IMR-90 (cell line): ENCODE results near the gene SYT3. TPM values are rescaled to one million over a fixed set of nuclear protein-coding genes. Genes with fewer than 3 reads are reported as not detected.

Source experiments
- ATAC-seq: fragments of 200-7000 bp; cut with Tn5 transposase; 2 replicates; pipeline ENCODE4 v1.9.1; 2020; ENCODE audit warnings: low read depth, mild to moderate bottlenecking, moderate library complexity
- BruUV-seq: library from RNA; stranded (reverse); fragments of 400-500 nt; replicated peaks from 2 replicates; lab custom pipeline; 2021; lab: Mats Ljungman, UMichigan
- CTCF ChIA-PET: fragments of 300-600 bp; formaldehyde crosslinking; extraction: SDS; loops from one replicate; lab custom pipeline; 2021; ENCODE audit warnings: antibody characterized with exemption; lab: Yijun Ruan, JAX
- POLR2A ChIA-PET: fragments of 300-600 bp; sonication (Branson Sonifier 250); formaldehyde crosslinking; loops from one replicate; lab custom pipeline; 2022; ENCODE audit warnings: antibody characterized with exemption; ENCODE audit not compliant: unreplicated experiment; lab: Charles Lee
- DNase-seq: peaks from one replicate; pipeline ENCODE4 v3.0.0; 2013
- H2AFZ ChIP-seq: replicated peaks from 2 replicates; pipeline ENCODE3; 2013; ENCODE audit warnings: low read length, mild to moderate bottlenecking; ENCODE audit not compliant: poor library complexity
- H2AK5ac ChIP-seq: 2 replicates; pipeline ENCODE4 v1.6.1; 2013; ENCODE audit warnings: low read depth, low read length, inconsistent platforms
- H2AK9ac ChIP-seq: replicated peaks from 2 replicates; pipeline ENCODE3; 2013; ENCODE audit warnings: mild to moderate bottlenecking, low read depth, low read length, moderate library complexity; ENCODE audit not compliant: poor library complexity
- H2BK120ac ChIP-seq: 2 replicates; pipeline ENCODE4 v1.6.1; 2013; ENCODE audit warnings: low read depth, low read length, inconsistent platforms
- H2BK15ac ChIP-seq: 3 replicates; pipeline ENCODE4 v1.6.1; 2013; ENCODE audit warnings: low read depth, low read length, inconsistent platforms
- H2BK20ac ChIP-seq: 2 replicates; pipeline ENCODE4 v1.6.1; 2013; ENCODE audit warnings: low read depth, mild to moderate bottlenecking, inconsistent platforms, low read length, moderate library complexity
- H2BK5ac ChIP-seq: 2 replicates; pipeline ENCODE4 v1.6.1; 2013; ENCODE audit warnings: mild to moderate bottlenecking, low read depth, low read length, inconsistent platforms; ENCODE audit not compliant: poor library complexity, severe bottlenecking
- H3K14ac ChIP-seq: replicated peaks from 2 replicates; pipeline ENCODE4 v1.6.1; 2013; ENCODE audit warnings: low read depth, low read length, inconsistent platforms
- H3K18ac ChIP-seq: 2 replicates; pipeline ENCODE4 v1.6.1; 2013; ENCODE audit warnings: low read depth, low read length, control low read depth
- H3K23ac ChIP-seq: 2 replicates; pipeline ENCODE4 v1.6.1; 2013; ENCODE audit warnings: low read depth, low read length, inconsistent platforms
- H3K27ac ChIP-seq: 2 replicates; pipeline ENCODE4 v1.5.1; 2013; ENCODE audit warnings: mild to moderate bottlenecking, control low read depth, low read length; ENCODE audit not compliant: insufficient read depth
- H3K27me3 ChIP-seq: 2 replicates; pipeline ENCODE4 v1.6.1; 2013; ENCODE audit warnings: low read length; ENCODE audit not compliant: control insufficient read depth, insufficient read depth
- H3K36me3 ChIP-seq: 2 replicates; pipeline ENCODE4 v1.6.1; 2013; ENCODE audit warnings: low read length, mixed read lengths; ENCODE audit not compliant: control insufficient read depth, insufficient read depth
- H3K4ac ChIP-seq: 2 replicates; pipeline ENCODE4 v1.6.1; 2013; ENCODE audit warnings: low read depth, low read length, inconsistent platforms
- H3K4me1 ChIP-seq: 2 replicates; pipeline ENCODE4 v1.6.1; 2013; ENCODE audit warnings: low read length, mixed read lengths; ENCODE audit not compliant: control insufficient read depth, insufficient read depth
- H3K4me2 ChIP-seq: 2 replicates; pipeline ENCODE4 v1.6.1; 2013; ENCODE audit warnings: low read depth, mild to moderate bottlenecking, control low read depth, low read length, moderate library complexity
- H3K4me3 ChIP-seq: 2 replicates; pipeline ENCODE4 v1.5.1; 2013; ENCODE audit warnings: low read depth, mild to moderate bottlenecking, control low read depth, low read length, moderate library complexity; ENCODE audit not compliant: insufficient read depth
- H3K56ac ChIP-seq: 2 replicates; pipeline ENCODE4 v1.6.1; 2013; ENCODE audit warnings: low read length, inconsistent platforms; ENCODE audit not compliant: insufficient read depth; ENCODE audit errors: extremely low read depth
- H3K79me1 ChIP-seq, 2 experiments: 2 replicates each; pipeline ENCODE4 v1.6.1; 2013; ENCODE audit warnings: low read length in 2 of 2, inconsistent platforms in 1 of 2, low read depth in 1 of 2
- H3K9ac ChIP-seq: 2 replicates; pipeline ENCODE4 v1.6.1; 2013; ENCODE audit warnings: low read depth, low read length, control low read depth
- H3K9me1 ChIP-seq: 2 replicates; pipeline ENCODE4 v1.6.1; 2013; ENCODE audit warnings: low read length, inconsistent platforms; ENCODE audit not compliant: insufficient read depth
- H3K9me3 ChIP-seq: 2 replicates; pipeline ENCODE4 v1.6.1; 2013; ENCODE audit warnings: low read length; ENCODE audit not compliant: control insufficient read depth, insufficient read depth
- H4K20me1 ChIP-seq: 2 replicates; pipeline ENCODE4 v1.6.1; 2013; ENCODE audit warnings: low read length, inconsistent platforms; ENCODE audit not compliant: insufficient read depth
- H4K5ac ChIP-seq: 2 replicates; pipeline ENCODE4 v1.6.1; 2013; ENCODE audit warnings: mild to moderate bottlenecking, low read depth, low read length, control low read depth
- H4K8ac ChIP-seq, 2 experiments: 2 replicates each; pipeline ENCODE4 v1.6.1; 2013; ENCODE audit warnings: low read depth in 2 of 2, low read length in 2 of 2, control low read depth in 1 of 2, inconsistent platforms in 1 of 2
- H4K91ac ChIP-seq: 2 replicates; pipeline ENCODE4 v1.6.1; 2013; ENCODE audit warnings: low read depth, low read length, inconsistent platforms; ENCODE audit not compliant: insufficient read depth
- ELK1 ChIP-seq: fragments of 150-350 bp; IDR thresholded peaks from 2 replicates; pipeline ENCODE4 v1.6.1; 2016; ENCODE audit warnings: low read depth, mild to moderate bottlenecking, low read length, moderate library complexity, borderline replicate concordance
- FOS ChIP-seq: fragments of 150-350 bp; IDR thresholded peaks from 2 replicates; pipeline ENCODE4 v1.6.1; 2016; ENCODE audit warnings: low read depth, low read length
- RCOR1 ChIP-seq: IDR thresholded peaks from 2 replicates; pipeline ENCODE4 v1.6.1; 2012; ENCODE audit warnings: mild to moderate bottlenecking, low read length, improper control_type of control experiment; ENCODE audit not compliant: insufficient replicate concordance
- WGBS, 2 experiments: methylation state at CpG; one replicate each; pipeline versions ENCODE4 v1.1.5 to v1.1.7; 2013; ENCODE audit warnings: missing lambda C conversion rate in 2 of 2; ENCODE audit not compliant: insufficient read length in 1 of 2; ENCODE audit errors: extremely low coverage in 2 of 2; 5-methylcytosine and 5-hydroxymethylcytosine counted together
- dilution Hi-C: fragments of 300-500 bp; cut with HindIII; formaldehyde crosslinking; loops from one replicate; pipeline ENCODE4 v1.14.3; 2018; ENCODE audit warnings: low sequenced_read_pairs; ENCODE audit not compliant: unreplicated experiment
- in situ Hi-C: fragments of 300-500 bp; cut with MboI; formaldehyde crosslinking; loops from 3 replicates; pipeline ENCODE4 v1.14.3; 2019; ENCODE audit warnings: low sequenced_read_pairs, inconsistent platforms, mixed read lengths
- intact Hi-C: fragments of 100-400 bp; cut with micrococcal nuclease; formaldehyde crosslinking; loops from 2 replicates; pipeline ENCODE4 v1.10.0; 2022
- polyA plus RNA-seq, 3 experiments: library from polyadenylated mRNA; depleted of rRNA; stranded (reverse); fragments of >200 nt; gene quantifications; 2 replicates each; pipeline ENCODE4 v1.2.3, GENCODE V29; 2012; ENCODE audit warnings: low replicate concordance in 1 of 3
- total RNA-seq: library from RNA; depleted of rRNA; stranded (reverse); fragments of >200 nt; gene quantifications from 2 replicates; pipeline ENCODE4 v1.2.3, GENCODE V29; 2012

The SYT3 gene
- total and polyA plus RNA-seq, 2 of the 4 experiments (the other 2 are of a cell fraction) = 0.05 TPM; not detected in 1

DNA sequence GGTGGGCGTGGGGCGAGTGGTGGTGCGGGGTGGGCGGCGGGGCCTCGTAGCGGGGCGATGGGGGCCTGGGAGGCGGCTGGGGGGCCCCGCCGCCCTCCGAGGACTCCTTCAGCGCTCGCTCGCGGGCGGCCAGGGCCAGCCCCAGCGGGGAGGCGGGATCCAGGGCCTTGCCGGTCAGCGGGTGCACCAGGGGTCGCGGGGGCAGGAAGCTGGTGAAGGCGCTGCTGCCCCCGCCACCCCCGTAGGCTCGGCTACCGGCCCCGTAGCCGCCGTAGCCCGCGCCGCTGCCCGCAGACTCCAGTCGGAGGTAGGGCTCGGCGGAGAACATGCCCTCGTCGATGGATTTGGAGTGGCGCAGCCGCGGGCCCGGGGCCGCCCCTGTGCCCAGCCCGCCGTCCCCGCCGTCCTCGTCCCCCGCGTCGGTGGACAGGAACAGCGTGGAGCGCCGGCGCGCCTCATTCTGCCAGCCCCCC lies 28.1 kb upstream of the SYT3 start:
- dilution Hi-C loops = no loop called here

More for the DNA sequence above, 28.1 kb upstream of the SYT3 start:
- H3K27me3 ChIP-seq = peaks cover 54% of the 10 kb centered on the region
- no peak overlapping the region for H2AK9ac ChIP-seq
- peaks cover 2% of the 10 kb centered on the region for H3K4me1 ChIP-seq
- H3K79me1 ChIP-seq = no peaks in the 10 kb centered on the region
- BruUV-seq = no TSS peak
- no peak overlapping the region for H3K27ac ChIP-seq
- in situ Hi-C loops = no loop called here
- intact Hi-C loops = no loop called here
- no peak overlapping the region for H3K14ac ChIP-seq
- no peak overlapping the region for H3K56ac ChIP-seq
- no peak overlapping the region for H3K4ac ChIP-seq
- CTCF ChIA-PET = no interaction called here
- POLR2A ChIA-PET = no interaction called here
- TF ChIP-seq FOS (no peak), ELK1 (no peak), RCOR1 (no peak)
- no peak overlapping the region for H3K4me2 ChIP-seq
- WGBS, 2 experiments = 4% methylated on average over 27 of the region's 58 CpGs; no CpG with 5 or more reads in 1 of the 2 experiments
- H3K4me3 ChIP-seq = no peak overlapping the region
- no peak overlapping the region for H2AFZ ChIP-seq
- no peak overlapping the region for H4K91ac ChIP-seq
- H4K8ac ChIP-seq = no peak overlapping the region
- H3K9ac ChIP-seq = no peak overlapping the region
- ATAC-seq = no peak
- H2BK20ac ChIP-seq = no peak overlapping the region
- H4K20me1 ChIP-seq = 0 out of 2 replicates have a peak, but pooled peaks cover 3% of the 10 kb centered on the region
- no peak overlapping the region for H2BK15ac ChIP-seq
- H3K9me3 ChIP-seq = peaks cover 4% of the 10 kb centered on the region
- H3K36me3 ChIP-seq = no peaks in the 10 kb centered on the region
- H3K9me1 ChIP-seq = no peaks in the 10 kb centered on the region
- no peak overlapping the region for H4K5ac ChIP-seq
- H2BK5ac ChIP-seq = no peak overlapping the region
- no peak overlapping the region for H2AK5ac ChIP-seq
- H3K18ac ChIP-seq = no peak overlapping the region
- no peak for DNase-seq
- no peak overlapping the region for H3K23ac ChIP-seq
- H2BK120ac ChIP-seq = no peak overlapping the region
